Measurements from ENCODE around the gene AGTPBP1.

AGTPBP1 gene

GRCh38 chr9:85640425-85640824, 101.3 kb downstream of the AGTPBP1 start:
- no peak overlapping the region for H3K27ac ChIP-seq (ENCODE audit: low read depth, low read length)
- no peak overlapping the region for H2AFZ ChIP-seq (ENCODE audit: low read length, unreplicated experiment)
- no peak overlapping the region for H3K4me3 ChIP-seq (ENCODE audit: low read depth, low read length)
- no peaks in the 10 kb centered on the region for H3K36me3 ChIP-seq (ENCODE audit: insufficient read depth, low read length)
- H3K79me2 ChIP-seq (ENCODE audit: control insufficient read depth, insufficient read depth, low read length, unreplicated experiment), result no peaks in the 10 kb centered on the region
- no peaks in the 10 kb centered on the region for H3K27me3 ChIP-seq (ENCODE audit: insufficient read depth, low read length)
- H3K4me1 ChIP-seq (ENCODE audit: control insufficient read depth, insufficient read depth, low read length, unreplicated experiment), result no peaks in the 10 kb centered on the region

DNA sequence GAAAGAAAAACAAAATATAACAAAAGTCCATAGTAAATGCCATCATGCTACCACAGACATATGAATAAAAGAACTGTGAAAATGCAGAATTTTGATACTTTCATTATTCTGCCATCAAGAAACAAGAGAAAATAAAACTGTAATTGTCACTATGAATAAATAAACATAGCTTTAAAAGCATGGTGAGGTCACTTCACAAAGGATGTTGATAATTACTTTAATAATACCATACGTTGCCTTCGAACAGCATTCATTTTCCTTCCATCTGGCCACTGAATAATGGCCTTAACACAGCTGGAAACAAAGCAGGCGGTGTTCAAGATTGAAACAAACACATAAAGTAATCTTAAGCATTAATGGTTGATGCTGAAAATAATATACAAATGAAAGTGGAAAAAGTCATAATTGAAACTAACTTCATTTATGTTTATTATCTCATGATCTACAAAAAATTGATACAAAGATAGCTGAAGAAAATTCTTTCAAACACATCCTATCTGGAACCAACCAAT, 102.0 kb downstream of the AGTPBP1 start:
- no peaks in the 10 kb centered on the region for H3K79me2 ChIP-seq (ENCODE audit: control insufficient read depth, insufficient read depth, low read length, unreplicated experiment)
- no peak overlapping the region for H2AFZ ChIP-seq (ENCODE audit: low read length, unreplicated experiment)
- no peak overlapping the region for H3K4me3 ChIP-seq (ENCODE audit: low read depth, low read length)
- no peaks in the 10 kb centered on the region for H3K36me3 ChIP-seq (ENCODE audit: insufficient read depth, low read length)
- no peaks in the 10 kb centered on the region for H3K4me1 ChIP-seq (ENCODE audit: control insufficient read depth, insufficient read depth, low read length, unreplicated experiment)
- no peak overlapping the region for H3K27ac ChIP-seq (ENCODE audit: low read depth, low read length)
- H3K27me3 ChIP-seq (ENCODE audit: insufficient read depth, low read length), result no peaks in the 10 kb centered on the region

GRCh38 chr9:85631809-85632208, 109.9 kb downstream of the AGTPBP1 start:
- no peaks in the 10 kb centered on the region for H3K79me2 ChIP-seq (ENCODE audit: control insufficient read depth, insufficient read depth, low read length, unreplicated experiment)
- no peaks in the 10 kb centered on the region for H3K36me3 ChIP-seq (ENCODE audit: insufficient read depth, low read length)
- H3K27ac ChIP-seq (ENCODE audit: low read depth, low read length), result no peak overlapping the region
- H2AFZ ChIP-seq (ENCODE audit: low read length, unreplicated experiment), result no peak overlapping the region
- H3K4me3 ChIP-seq (ENCODE audit: low read depth, low read length), result no peak overlapping the region
- H3K27me3 ChIP-seq (ENCODE audit: insufficient read depth, low read length), result no peaks in the 10 kb centered on the region
- no peaks in the 10 kb centered on the region for H3K4me1 ChIP-seq (ENCODE audit: control insufficient read depth, insufficient read depth, low read length, unreplicated experiment)

- Histone ChIP-seq H2AFZ (ENCODE audit: low read length, unreplicated experiment) (no peak overlapping the region), H3K27me3 (ENCODE audit: insufficient read depth, low read length) (no peaks in the 10 kb centered on the region), H3K4me1 (ENCODE audit: control insufficient read depth, insufficient read depth, low read length, unreplicated experiment) (no peaks in the 10 kb centered on the region), H3K79me2 (ENCODE audit: control insufficient read depth, insufficient read depth, low read length, unreplicated experiment) (no peaks in the 10 kb centered on the region), H3K27ac (ENCODE audit: low read depth, low read length) (no peak overlapping the region), H3K36me3 (ENCODE audit: insufficient read depth, low read length) (no peaks in the 10 kb centered on the region), H3K4me3 (ENCODE audit: low read depth, low read length) (no peak overlapping the region)
These were observed 111.1 kb downstream of the AGTPBP1 start for GRCh38 chr9:85630676-85631075.

GRCh38 chr9:85617141-85617670, 124.5 kb downstream of the AGTPBP1 start:
- Histone ChIP-seq H3K27me3 (ENCODE audit: insufficient read depth, low read length) (no peaks in the 10 kb centered on the region), H3K36me3 (ENCODE audit: insufficient read depth, low read length) (no peaks in the 10 kb centered on the region; the same call in 1 of the 2 replicates), H3K4me3 (ENCODE audit: low read depth, low read length) (no peak overlapping the region), H2AFZ (ENCODE audit: low read length, unreplicated experiment) (no peak overlapping the region), H3K79me2 (ENCODE audit: control insufficient read depth, insufficient read depth, low read length, unreplicated experiment) (no peaks in the 10 kb centered on the region), H3K27ac (ENCODE audit: low read depth, low read length) (no peak overlapping the region), H3K4me1 (ENCODE audit: control insufficient read depth, insufficient read depth, low read length, unreplicated experiment) (no peaks in the 10 kb centered on the region)

GRCh38 chr9:85615792-85616191, 126.0 kb downstream of the AGTPBP1 start:
- Histone ChIP-seq H3K36me3 (ENCODE audit: insufficient read depth, low read length) (no peaks in the 10 kb centered on the region; the same call in 1 of the 2 replicates), H3K4me1 (ENCODE audit: control insufficient read depth, insufficient read depth, low read length, unreplicated experiment) (no peaks in the 10 kb centered on the region), H3K4me3 (ENCODE audit: low read depth, low read length) (no peak overlapping the region), H3K27me3 (ENCODE audit: insufficient read depth, low read length) (no peaks in the 10 kb centered on the region), H3K27ac (ENCODE audit: low read depth, low read length) (no peak overlapping the region), H3K79me2 (ENCODE audit: control insufficient read depth, insufficient read depth, low read length, unreplicated experiment) (no peaks in the 10 kb centered on the region), H2AFZ (ENCODE audit: low read length, unreplicated experiment) (no peak overlapping the region)

GRCh38 chr9:85610074-85610860, 131.5 kb downstream of the AGTPBP1 start:
- peak overlapping the region; percentile 21; the same call in 1 of the 2 replicates for H3K27ac ChIP-seq (ENCODE audit: low read depth, low read length)
- peak overlapping the region; percentile 74 for H3K4me3 ChIP-seq (ENCODE audit: low read depth, low read length)
- peaks cover 6% of the 10 kb centered on the region for H3K4me1 ChIP-seq (ENCODE audit: control insufficient read depth, insufficient read depth, low read length, unreplicated experiment)
- peak overlapping the region; percentile 71 for H2AFZ ChIP-seq (ENCODE audit: low read length, unreplicated experiment)
- H3K79me2 ChIP-seq (ENCODE audit: control insufficient read depth, insufficient read depth, low read length, unreplicated experiment), result no peaks in the 10 kb centered on the region
- H3K36me3 ChIP-seq (ENCODE audit: insufficient read depth, low read length), result no peaks in the 10 kb centered on the region; the same call in 1 of the 2 replicates
- no peaks in the 10 kb centered on the region for H3K27me3 ChIP-seq (ENCODE audit: insufficient read depth, low read length)

DNA sequence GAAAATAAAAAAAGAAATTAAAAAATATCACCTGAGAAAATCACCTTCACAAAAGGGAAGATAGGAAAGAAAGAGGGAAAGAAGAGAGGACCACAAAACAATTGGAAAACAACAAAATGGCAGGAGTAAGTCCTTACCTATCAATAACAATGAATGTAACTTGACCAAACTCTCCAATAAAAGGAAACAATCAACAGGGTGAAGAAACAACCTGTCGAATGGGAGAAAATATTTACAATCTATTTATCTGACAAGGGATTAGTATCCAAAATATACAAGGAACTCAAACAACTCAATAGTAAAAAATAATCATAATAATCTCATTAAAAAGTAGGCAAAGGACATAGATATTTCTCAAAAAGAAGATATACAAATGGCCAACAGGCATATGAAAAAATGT, 135.8 kb downstream of the AGTPBP1 start:
- no peak overlapping the region for H2AFZ ChIP-seq (ENCODE audit: low read length, unreplicated experiment)
- H3K4me3 ChIP-seq (ENCODE audit: low read depth, low read length), result no peak overlapping the region
- H3K27ac ChIP-seq (ENCODE audit: low read depth, low read length), result no peak overlapping the region
- peaks cover 6% of the 10 kb centered on the region for H3K4me1 ChIP-seq (ENCODE audit: control insufficient read depth, insufficient read depth, low read length, unreplicated experiment)
- no peaks in the 10 kb centered on the region for H3K27me3 ChIP-seq (ENCODE audit: insufficient read depth, low read length)
- no peaks in the 10 kb centered on the region for H3K79me2 ChIP-seq (ENCODE audit: control insufficient read depth, insufficient read depth, low read length, unreplicated experiment)
- no peaks in the 10 kb centered on the region for H3K36me3 ChIP-seq (ENCODE audit: insufficient read depth, low read length)

DNA sequence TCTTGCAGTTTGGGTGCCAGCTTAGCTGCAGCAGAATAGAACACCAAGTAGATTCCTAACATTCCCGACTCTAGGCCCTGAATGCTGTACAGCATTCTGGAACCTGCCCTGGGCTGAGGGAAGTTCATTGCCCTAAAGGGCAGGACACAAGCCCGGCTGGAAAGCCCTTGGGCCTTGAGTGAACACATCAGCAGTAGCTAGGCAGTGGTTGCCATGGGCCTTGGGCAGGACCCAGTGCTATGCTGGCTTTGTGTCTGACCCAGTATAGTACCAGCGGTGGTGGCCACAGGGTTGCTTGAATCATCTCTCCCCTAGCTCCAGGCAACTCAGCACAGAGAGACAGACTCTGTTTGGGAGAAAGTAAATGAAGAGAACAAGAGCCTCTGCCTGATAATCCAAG, 137.8 kb downstream of the AGTPBP1 start:
- H3K27me3 ChIP-seq (ENCODE audit: insufficient read depth, low read length), result no peaks in the 10 kb centered on the region
- no peaks in the 10 kb centered on the region for H3K79me2 ChIP-seq (ENCODE audit: control insufficient read depth, insufficient read depth, low read length, unreplicated experiment)
- H3K36me3 ChIP-seq (ENCODE audit: insufficient read depth, low read length), result no peaks in the 10 kb centered on the region
- no peak overlapping the region for H2AFZ ChIP-seq (ENCODE audit: low read length, unreplicated experiment)
- H3K4me1 ChIP-seq (ENCODE audit: control insufficient read depth, insufficient read depth, low read length, unreplicated experiment), result no peaks in the 10 kb centered on the region
- H3K4me3 ChIP-seq (ENCODE audit: low read depth, low read length), result no peak overlapping the region
- no peak overlapping the region for H3K27ac ChIP-seq (ENCODE audit: low read depth, low read length)

DNA sequence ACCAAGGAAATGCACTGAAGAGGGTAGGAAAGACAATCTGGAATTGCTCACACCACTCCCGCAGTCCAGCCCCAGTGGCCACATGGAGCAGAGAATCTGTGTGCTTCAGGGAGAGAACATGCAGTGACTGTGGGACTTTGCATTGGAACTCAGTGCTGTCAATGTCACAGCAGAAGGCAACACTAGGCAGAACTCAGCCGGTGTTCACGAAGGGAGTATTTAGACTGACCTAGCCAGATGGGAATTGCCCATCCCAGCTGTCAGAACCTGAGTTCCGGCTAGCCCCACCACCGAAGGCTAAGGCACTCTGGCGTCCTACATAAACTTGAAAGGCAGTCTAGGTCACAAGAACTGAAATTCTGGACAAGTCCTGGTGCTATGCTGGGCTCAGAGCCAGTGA, 139.0 kb downstream of the AGTPBP1 start:
- no peaks in the 10 kb centered on the region for H3K79me2 ChIP-seq (ENCODE audit: control insufficient read depth, insufficient read depth, low read length, unreplicated experiment)
- no peaks in the 10 kb centered on the region for H3K27me3 ChIP-seq (ENCODE audit: insufficient read depth, low read length)
- no peak overlapping the region for H3K4me3 ChIP-seq (ENCODE audit: low read depth, low read length)
- H3K36me3 ChIP-seq (ENCODE audit: insufficient read depth, low read length), result no peaks in the 10 kb centered on the region
- no peak overlapping the region for H3K27ac ChIP-seq (ENCODE audit: low read depth, low read length)
- H2AFZ ChIP-seq (ENCODE audit: low read length, unreplicated experiment), result no peak overlapping the region
- no peaks in the 10 kb centered on the region for H3K4me1 ChIP-seq (ENCODE audit: control insufficient read depth, insufficient read depth, low read length, unreplicated experiment)
